HG03060 (cell line): ENCODE measurements around the gene OAS3.

Experiments used
- ATAC-seq: cut with Tn5 transposase; IDR thresholded peaks from one replicate; pipeline ENCODE4 v1.9.1; 2021; ENCODE audit warnings: low read depth, moderate number of reproducible peaks; ENCODE audit not compliant: unreplicated experiment

The OAS3 gene

DNA sequence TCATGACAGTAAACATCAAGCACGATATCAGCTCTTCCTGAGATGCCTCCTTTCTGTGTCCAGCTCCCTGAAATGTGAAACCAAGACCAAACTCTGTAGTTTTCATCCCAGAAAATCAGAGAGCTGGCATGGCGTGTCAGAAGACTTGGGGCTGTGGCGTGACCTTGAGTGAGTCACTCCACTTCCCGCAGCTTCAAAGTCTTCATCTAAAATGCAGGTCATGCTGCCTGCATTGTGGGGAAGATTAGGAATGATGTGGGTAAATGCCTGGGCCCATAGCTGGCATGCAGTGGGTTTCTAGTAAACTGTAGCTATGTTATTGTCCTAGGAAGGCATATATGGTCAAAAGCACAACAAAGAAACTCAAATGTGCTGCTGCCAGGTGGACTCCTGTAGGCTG, 68.9 kb downstream of the OAS3 start:
- no peak for ATAC-seq

DNA sequence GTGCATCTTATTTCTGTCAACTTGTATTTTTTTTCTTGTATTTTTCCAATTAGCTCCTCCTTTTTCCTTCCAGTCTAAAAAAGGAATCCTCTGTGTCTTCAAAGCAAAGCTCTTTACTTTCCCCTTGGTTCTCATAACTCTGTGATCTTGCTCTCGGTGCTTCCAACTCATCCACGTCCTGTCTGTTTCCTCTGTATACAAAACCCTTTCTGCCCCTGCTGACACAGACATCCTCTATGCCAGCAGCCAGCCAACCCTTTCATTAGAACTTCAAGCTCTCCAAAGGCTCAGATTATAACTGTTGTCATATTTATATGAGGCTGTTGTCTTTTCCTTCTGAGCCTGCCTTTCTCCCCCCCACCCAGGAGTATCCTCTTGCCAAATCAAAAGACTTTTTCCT, 72.4 kb downstream of the OAS3 start:
- no peak for ATAC-seq

GRCh38 chr12:113014565-113014964, 76.3 kb downstream of the OAS3 start:
- ATAC-seq = no peak

DNA sequence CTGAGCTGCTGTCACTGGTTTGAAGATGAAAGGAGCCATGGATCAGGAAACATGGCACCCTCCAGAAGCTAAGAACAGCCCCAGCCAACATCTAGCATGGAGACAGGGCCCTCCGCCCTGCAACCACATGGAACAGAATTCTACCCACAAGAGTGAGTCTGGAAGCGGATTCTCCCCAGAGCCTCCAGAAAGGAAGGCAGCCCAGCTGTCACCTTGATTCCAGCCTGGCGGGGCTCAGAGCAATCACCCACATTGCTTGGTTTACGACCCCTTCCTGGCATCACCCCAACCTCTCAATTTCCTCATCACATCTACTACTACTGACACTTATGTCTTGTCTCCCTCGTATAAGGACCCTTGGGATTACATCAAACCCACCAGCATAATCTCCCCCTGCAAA, 78.5 kb downstream of the OAS3 start:
- ATAC-seq = no peak

- no peak for ATAC-seq
Observed at GRCh38 chr12:113019025-113019424, 80.8 kb downstream of the OAS3 start.

GRCh38 chr12:113021500-113021899, 83.2 kb downstream of the OAS3 start:
- ATAC-seq = no peak
